Hematopoietic multipotent progenitor cell treated with erythropoietin and hydrocortisone succinate and interleukin-3 and kit ligand, for 8 days (in vitro differentiated cells): ENCODE results near the gene TCF12.
"Not testable (repeated sequence)": the region's sequence is repeated elsewhere in the genome, so short reads cannot be mapped to it uniquely, and the experiment has no call there.

Experiments
- DNase-seq: peaks from one replicate; pipeline ENCODE4 v3.0.0-alpha.2; 2015

The TCF12 gene

DNA sequence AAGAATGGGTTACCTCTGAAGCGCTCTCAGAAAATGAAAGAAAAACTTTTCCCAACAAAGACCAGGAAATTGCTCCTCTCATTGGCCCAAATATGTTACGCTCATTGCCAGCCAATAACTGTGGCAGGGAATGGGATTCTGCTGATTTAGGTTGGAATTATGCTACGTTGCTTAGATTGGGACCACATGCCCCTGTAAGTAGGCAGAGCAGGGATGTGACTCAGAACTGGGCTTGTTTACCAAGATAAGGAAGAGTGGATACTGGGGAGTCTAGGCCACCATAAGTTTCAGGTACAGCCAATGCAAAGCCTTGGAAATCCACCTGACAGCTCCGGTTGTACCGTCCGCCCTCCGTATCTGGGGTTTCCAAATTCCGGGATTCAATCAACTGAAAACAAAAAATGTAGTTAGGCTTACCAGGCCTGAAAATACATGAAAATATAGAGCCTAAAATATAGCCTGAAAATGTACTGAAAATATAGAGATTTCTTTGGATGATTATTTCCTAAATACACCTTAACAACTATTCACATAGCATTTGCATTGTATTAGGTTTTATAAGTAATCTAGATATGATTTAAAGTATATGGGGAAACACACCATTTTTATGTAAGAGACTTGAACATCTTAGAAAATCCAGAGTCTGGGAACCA lies 1.5 kb upstream of the TCF12 start:
- peak; percentile 33 for DNase-seq

- DNase-seq, result peak; percentile 48
Observed at GRCh38 chr15:56917652-56918045, 795 bp upstream of the TCF12 start.

DNA sequence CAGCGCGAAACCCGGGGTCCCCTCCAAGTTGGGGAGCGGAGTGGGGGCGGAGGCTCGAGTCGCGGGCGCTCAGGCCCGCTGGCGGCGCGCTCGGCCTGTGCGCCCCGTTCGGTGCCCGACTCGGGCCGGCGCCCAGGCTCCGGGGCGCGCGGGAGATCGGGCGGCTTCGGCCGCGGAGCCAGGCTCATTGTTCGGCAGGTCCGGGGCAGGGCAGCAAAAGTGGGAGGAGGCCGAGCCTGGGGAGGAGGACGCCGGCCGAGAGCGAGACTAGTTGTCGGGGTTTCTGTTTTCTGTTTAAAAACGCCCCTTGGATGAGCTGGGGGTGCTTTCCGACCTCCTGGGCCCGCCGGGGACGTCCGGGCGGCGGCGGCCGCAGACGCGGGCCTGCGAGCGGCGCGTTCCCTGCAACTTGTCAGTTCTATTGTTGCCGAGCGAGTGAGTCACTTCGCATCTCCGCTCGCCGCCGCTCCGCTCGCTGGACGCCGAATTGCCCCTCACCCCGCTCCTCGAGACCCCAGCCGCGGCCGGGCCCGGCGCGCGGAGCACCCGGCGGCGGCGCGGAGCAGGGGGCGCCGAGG lies 676 bp downstream of the TCF12 start:
- DNase-seq, result peak; percentile 41

DNA sequence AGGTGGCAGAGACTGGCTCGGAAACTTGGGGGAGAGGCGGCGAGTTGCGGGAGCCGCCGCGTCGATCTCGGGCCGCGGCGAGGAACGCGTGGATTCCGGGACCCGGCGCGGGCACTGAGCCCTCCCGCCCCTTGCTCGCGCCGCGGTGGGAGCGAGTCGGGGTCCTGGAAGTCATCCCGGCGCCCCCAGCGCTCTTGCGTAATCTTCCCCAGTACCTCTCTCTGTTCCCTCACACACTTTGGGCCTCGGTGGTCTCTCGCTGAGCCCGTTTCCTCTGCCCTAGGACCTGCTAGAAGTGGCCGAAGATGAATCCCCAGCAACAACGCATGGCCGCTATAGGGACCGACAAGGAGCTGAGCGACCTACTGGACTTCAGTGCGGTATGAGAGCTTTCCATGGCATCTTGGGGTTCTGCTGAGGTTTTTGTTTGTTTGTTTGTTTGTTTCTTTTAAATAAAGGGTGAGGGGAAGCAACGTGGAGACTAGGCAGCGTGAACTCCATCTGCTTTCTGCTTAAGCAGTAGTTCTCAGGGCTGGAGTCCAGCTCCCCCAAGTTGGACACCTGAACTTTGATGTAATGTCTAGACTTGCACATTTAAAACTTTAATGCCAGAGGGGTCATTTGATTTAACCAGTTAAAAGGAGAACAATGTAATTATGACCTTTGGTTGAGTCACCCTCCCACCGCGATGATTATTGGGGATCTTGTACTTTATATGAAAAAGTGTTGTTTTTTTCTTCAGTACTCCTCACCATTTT lies 1.3 kb downstream of the TCF12 start:
- DNase-seq, result peak; percentile 43

DNA sequence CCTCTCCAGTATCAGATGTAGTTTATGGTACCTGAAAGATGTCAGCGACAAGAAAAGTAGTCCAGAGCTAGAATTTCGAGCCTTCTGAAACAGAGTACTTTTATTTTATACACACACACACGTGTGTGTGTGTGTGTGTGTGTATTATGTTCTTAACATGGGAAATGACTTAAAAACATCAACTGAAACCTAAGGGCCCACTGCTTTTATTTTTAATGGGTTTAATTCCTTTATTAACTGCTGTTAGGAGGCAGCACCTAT lies 1.9 kb downstream of the TCF12 start:
- DNase-seq, result no peak

DNA sequence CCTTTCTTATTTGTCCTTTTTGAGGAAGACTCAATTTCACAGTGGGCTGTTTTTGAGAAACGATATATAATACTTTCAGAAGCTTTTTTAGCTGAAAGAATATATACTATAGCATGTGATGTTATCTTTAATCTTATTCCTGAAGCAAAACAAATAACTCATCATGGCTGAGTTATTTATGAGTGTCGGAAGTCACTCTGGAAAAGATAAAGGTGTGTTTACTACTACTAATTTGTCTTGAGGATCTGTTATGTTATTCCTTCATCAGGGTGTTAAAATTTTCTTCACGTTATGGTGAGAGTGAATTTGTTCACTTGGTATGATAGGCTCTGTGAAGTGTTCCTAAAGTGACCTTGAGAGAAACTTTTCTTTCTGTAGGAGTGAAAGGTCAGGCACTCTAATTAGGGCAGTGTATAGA lies 4.7 kb downstream of the TCF12 start:
- DNase-seq, result no peak

- no peak for DNase-seq
Observed at GRCh38 chr15:56927816-56928215, 9.4 kb downstream of the TCF12 start.

- peak; percentile 12 for DNase-seq
Observed at GRCh38 chr15:56929399-56929798, 11.0 kb downstream of the TCF12 start.

DNA sequence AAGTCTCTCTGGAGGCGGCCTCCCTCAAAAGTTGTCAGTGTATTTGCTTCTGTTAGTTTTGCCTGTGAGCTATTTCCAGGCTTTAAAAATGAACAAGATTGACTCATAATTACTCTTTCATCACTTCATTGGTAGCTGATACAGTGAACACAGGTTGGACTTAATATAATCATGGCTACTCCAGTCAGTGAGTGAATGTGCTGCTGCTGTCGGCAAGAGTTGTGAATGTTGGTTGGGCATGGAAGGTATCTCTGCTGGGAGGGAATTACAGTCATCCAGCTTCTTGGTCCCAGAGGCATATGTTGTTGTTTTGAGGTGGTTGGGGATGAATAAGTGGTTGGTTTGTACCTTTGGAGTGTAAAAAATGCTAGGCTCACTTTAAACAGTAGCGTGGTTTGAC lies 11.5 kb downstream of the TCF12 start:
- no peak for DNase-seq

- no peak for DNase-seq
Observed at GRCh38 chr15:56930669-56931313, 12.3 kb downstream of the TCF12 start.

- no peak for DNase-seq
Observed at GRCh38 chr15:56931639-56932508, 13.4 kb downstream of the TCF12 start.

DNA sequence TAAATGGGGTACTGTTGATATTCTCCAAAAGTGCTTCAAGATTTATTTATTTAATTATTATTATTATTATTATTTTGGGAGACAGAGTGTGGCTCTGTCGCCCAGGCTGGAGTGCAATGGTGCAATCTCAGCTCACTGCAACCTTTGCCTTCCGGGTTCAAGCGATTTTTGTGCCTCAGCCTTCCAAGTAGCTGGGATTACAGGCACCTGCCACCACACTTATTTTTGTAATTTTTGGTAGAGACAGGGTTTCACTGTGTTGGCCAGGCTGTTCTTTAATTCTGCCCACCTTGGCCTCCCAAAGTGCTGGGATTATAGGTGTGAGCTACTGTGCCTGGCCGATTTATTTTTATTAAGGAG lies 14.0 kb downstream of the TCF12 start:
- DNase-seq, result not testable (repeated sequence)

GRCh38 chr15:56933410-56933809 lies 15.0 kb downstream of the TCF12 start:
- peak; percentile 36 for DNase-seq

GRCh38 chr15:56933811-56934210 lies 15.4 kb downstream of the TCF12 start:
- no peak for DNase-seq

GRCh38 chr15:56934269-56934668 lies 15.8 kb downstream of the TCF12 start:
- no peak for DNase-seq

DNA sequence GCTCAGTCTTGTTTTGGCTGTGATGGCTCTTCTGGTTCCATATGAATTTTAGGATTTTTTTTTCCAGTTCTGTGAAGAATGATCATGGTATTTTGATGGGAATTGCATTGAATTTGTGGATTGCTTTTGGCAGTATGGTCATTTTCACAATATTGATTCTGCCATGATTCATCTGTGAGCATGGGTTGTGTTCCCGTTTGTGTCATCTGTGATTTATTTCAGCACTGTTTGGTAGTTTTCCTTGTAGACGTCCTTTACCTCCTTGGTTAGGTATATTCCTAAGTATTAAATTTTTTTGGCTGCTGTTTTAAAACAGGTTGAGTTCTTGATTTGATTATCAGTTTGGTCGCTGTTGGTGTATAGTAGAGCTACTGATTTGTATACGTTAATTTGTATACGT lies 18.5 kb downstream of the TCF12 start:
- DNase-seq, result no peak

GRCh38 chr15:56939257-56939656 lies 20.8 kb downstream of the TCF12 start:
- DNase-seq, result no peak

DNA sequence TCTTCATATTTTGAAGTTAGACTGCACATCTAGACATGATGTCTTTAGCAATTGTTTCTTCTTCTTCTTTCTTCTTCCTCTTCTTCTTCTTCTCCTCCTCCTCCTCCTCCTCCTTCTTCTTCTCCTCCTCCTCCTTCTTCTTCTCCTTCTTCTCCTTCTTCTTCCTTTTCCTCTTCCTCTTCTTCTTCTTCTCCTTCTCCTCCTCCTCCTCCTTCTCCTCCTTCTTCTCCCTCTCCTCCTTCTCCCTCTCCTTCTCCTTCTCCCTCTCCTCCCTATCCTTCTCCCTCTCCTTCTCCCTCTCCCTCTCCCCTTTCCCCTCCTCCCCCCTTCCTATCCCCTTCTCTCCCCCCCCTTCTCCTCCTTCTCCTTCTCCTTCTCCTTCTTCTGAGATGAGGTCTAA lies 21.9 kb downstream of the TCF12 start:
- DNase-seq, result no peak

DNA sequence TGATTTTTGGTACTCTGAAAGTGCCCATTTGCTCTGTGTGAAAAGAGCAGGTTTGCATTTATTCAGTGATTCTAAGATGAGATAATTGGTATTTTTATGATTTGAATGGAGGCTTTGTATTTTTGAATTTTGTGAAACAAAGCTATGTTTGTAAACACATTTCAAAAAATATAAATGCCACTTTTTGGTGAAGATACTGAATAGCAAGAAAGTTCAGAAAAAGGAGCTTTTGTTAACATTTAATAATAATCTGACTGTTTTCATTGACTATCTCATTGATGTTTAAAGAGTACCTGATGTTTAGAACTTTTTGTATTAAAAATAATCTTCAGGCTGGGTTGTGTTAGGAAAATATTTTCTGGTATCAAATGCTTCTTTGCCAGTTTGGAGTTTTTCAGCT lies 23.7 kb downstream of the TCF12 start:
- DNase-seq, result no peak

- DNase-seq, result no peak
Observed at GRCh38 chr15:56943403-56943802, 25.0 kb downstream of the TCF12 start.

- DNase-seq, result no peak
Observed at GRCh38 chr15:56944485-56944884, 26.0 kb downstream of the TCF12 start.

- DNase-seq, result no peak
Observed at GRCh38 chr15:56946150-56946549, 27.7 kb downstream of the TCF12 start.
